ENCODE results near the gene CERS6. TPM values are rescaled to one million over a fixed set of nuclear protein-coding genes. Genes with fewer than 3 reads are reported as not detected.

CERS6 gene
- total RNA-seq, 2 donors from 2014 or later: 44.7 to 47.0 TPM

GRCh38 chr2:168461942-168462331 lies 5.9 kb downstream of the CERS6 start:
- ATAC-seq (no peak), DNase-seq (no peak)
- intact Hi-C loops (cut with DNase I): no loop called here

GRCh38 chr2:168462543-168463045 lies 6.5 kb downstream of the CERS6 start:
- no peak for ATAC-seq
- intact Hi-C loops (cut with DNase I): no loop called here

DNA sequence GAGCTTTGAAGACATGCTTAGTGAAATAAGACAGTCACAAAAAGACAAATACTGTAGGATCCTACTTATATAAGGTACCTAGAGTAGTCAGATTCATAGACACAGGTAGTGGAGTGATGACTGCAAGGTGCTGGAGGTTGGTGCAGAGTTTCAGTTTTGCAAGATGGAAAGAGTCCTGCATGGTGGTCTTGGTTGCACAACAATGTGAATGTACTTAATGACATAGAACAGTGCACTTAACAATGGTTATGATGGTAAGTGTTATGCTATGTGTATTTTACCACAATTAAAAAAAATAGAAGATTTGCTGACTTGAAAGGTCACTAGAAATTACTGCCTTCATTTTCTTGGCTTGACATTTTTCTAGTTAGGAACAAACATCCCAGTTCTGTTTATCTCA lies 9.5 kb downstream of the CERS6 start:
- intact Hi-C loops (cut with DNase I): no loop called here
- ATAC-seq: no peak

More at GRCh38 chr2:168462543-168463045, 6.5 kb downstream of the CERS6 start:
- DNase-seq: no peak

GRCh38 chr2:168466190-168466737 lies 10.2 kb downstream of the CERS6 start:
- ATAC-seq (no peak), DNase-seq (no peak)
- intact Hi-C loops (cut with DNase I): no loop called here

More for the DNA sequence above, 9.5 kb downstream of the CERS6 start:
- no peak for DNase-seq

GRCh38 chr2:168466834-168467565 lies 10.9 kb downstream of the CERS6 start:
- peak; percentile 68 to 79 for ATAC-seq
- no peak for DNase-seq
- intact Hi-C loops (cut with DNase I): no loop called here

- intact Hi-C loops (cut with DNase I): no loop called here
- ATAC-seq (no peak), DNase-seq (no peak)
Observed at GRCh38 chr2:168467729-168468128, 11.7 kb downstream of the CERS6 start.

GRCh38 chr2:168468354-168468753 lies 12.3 kb downstream of the CERS6 start:
- intact Hi-C loops (cut with DNase I): no loop called here
- DNase-seq (no peak), ATAC-seq (no peak)

- ATAC-seq (no peak), DNase-seq (no peak)
- intact Hi-C loops (cut with DNase I): no loop called here
Observed at GRCh38 chr2:168469281-168469988, 13.4 kb downstream of the CERS6 start.

DNA sequence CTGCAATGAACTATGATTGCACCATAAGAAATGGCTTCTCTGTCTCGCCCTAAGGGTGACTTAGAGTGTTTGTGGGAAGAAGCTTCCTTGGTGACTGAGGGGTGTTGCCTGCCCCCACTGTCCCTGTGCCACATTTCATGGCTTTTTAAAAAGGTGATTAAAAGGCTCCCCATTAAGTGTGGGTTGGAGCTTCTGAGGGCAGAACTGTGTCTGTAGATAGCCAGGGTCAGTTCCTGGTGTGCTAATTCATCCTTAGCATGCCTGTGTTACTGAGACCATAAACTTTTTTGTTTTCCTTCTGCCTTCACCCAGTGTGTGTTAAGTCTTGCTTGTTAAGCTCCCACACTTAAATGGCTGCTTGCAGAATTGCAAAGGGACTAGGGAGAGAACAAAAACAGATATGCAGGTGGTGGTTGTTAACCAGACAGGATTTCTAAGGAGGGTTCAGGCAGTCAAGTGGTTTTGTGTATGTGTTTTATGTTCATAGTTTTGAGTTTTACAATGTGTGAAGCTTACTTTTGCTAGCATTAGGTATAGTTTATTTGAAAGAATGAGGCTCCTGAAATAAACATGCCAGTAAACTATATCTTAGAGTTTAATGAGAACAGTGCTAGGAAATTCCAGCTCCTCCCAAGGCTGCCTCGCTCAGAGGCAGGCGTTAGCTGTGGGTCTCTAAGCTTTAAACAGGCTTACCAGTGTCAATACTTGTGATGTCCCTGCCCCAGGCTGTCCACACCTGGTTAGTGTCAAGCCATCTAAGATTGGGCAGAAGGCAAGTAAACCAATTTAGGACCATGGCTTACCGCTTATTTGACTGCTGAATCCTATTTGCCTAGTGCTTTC lies 14.5 kb downstream of the CERS6 start:
- DNase-seq (no peak), ATAC-seq (peak in 1 of 2 donors; percentile 36)
- intact Hi-C loops (cut with DNase I): no loop called here

DNA sequence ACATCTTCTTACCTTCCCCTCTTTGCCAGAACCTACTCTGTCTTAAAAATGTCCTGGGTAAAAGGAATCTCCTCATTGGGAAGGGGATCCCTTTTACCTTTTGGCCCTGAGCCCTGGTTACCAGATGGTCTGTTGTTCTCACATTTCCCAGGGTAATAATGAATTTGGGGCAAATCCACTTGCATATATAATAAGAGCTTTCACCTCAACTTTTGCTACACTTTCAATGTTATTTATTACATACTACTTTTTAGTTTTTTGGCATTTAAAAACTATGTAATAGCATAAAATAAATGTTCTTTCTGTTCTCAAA lies 15.0 kb downstream of the CERS6 start:
- DNase-seq: no peak
- ATAC-seq: no peak
- intact Hi-C loops (cut with DNase I): no loop called here

DNA sequence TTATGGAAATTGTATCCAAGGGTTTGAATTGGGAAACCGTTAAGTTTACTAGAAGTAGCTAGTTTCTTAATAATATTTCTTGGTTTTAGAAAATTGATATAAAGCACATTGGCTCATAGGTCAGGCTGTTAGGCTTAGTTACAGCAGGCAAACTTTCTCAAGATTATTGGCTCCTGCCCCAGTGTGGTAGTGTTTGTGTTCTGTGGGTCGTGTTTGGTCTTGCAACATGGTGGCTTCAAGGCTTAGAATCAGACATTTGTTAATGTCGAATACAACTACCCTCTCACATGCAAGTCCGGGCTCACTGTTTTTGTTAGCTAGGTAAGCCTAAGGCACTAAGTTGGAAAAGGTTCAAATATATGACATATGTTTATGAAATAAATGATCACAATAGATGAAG lies 19.6 kb downstream of the CERS6 start:
- peak in 1 of 2 donors; percentile 57 for ATAC-seq
- DNase-seq: no peak
- intact Hi-C loops (cut with DNase I): no loop called here

GRCh38 chr2:168478206-168478605 lies 22.1 kb downstream of the CERS6 start:
- ATAC-seq: peak in 1 of 2 donors; percentile 34
- DNase-seq: no peak
- intact Hi-C loops (cut with DNase I): no loop called here

- ATAC-seq (no peak), DNase-seq (no peak)
- intact Hi-C loops (cut with DNase I): no loop called here
Observed at GRCh38 chr2:168480356-168480755, 24.3 kb downstream of the CERS6 start.

- no peak for DNase-seq
- intact Hi-C loops (cut with DNase I): no loop called here
- ATAC-seq: no peak
Observed at GRCh38 chr2:168480825-168481585, 24.9 kb downstream of the CERS6 start.

DNA sequence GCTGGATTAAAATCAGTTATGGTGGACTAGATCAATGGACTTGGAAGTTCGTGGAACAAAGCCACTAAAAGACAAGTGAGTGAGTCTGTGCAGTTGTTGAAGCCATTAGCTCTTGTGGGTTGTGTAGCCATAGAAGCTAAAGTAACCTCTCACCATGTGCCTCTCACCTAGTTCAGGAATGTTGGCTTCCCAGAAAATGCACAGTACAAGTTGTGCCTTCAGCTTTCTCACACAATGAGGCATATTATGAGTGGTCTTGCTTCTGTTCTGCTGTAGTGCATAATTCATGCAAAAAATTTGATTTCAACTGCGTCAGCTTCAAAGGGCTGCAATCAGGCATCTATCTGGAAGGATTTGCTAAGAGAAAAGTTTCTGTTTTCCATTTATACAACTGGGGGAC lies 26.2 kb downstream of the CERS6 start:
- intact Hi-C loops (cut with DNase I): no loop called here
- DNase-seq (no peak), ATAC-seq (peak in 1 of 2 donors; percentile 19)

DNA sequence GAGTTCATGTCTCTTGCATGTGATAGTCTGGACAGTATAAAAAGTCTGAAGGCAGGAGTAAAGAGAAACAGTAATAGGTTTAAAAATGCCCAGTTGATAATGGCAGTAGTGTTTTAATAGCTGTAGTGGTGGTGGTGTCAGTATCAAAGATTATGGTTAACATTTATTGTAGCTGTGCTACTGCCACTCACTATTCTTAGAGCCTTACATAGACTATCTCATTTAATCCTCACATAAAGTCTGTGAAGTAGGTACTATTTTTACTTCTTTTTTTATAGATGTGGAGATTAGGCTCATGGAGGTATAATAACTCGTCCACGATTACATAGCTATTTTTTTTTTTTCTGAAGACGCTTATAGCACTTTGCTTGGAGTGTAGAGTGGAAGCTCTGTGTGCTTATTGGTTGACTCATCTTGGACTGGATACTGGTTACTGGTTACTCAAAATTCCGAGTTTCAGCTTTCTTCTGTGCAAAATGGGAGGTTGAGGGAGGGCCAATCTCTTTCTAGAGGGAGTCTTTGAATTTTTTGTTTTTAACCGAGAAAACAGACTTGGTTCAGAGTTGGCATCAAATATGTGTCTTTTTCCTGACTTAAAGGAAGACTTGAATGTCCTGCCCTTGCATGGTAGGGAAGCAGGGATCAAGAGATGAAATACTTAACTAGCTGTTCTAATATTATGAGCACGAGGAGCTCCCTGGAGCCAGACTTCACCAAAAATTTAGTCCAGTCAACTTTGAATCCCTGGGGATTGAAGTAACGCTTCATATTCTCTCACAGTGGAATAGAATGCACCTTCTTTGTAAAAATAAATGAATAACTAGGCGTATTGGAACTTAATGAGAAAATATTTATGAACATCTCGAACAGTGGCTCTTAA lies 27.1 kb downstream of the CERS6 start:
- intact Hi-C loops (cut with DNase I): no loop called here

DNA sequence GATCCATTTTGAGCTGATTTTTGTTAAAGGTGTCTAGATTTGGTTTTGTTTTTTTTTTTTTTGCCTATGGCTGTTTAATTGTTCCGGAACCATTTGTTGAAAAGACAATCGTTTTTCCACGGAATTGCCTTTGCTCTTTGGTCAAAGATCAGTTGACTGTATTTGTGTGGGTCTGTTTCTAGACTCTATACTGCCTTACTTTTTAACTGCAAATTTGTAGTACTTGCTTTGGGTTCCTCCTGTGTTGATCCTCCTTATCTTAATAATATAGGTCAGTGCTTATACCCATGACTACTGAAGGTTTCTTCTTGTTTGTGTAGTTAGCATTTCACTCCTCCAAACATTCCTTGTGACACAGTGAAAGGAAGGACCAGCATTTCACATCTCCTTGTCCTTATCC lies 30.4 kb downstream of the CERS6 start:
- no peak for DNase-seq
- intact Hi-C loops (cut with DNase I): no loop called here
- no peak for ATAC-seq

More for the DNA sequence above, 27.1 kb downstream of the CERS6 start:
- DNase-seq: no peak
- no peak for ATAC-seq

Measured in left cardiac atrium (tissue), 4 donors.